Endothelial cell (in vitro differentiated cells): ENCODE data around the gene ARID1B. TPM values are rescaled to one million over a fixed set of nuclear protein-coding genes. Genes with fewer than 3 reads are reported as not detected.

ENCODE experiments used
- DNase-seq: peaks from one replicate; pipeline ENCODE4 v3.0.0; 2021; ENCODE audit warnings: low spot score
- H3K27ac Mint-ChIP-seq: one replicate; pipeline ENCODE4 v1.8.0; 2021; ENCODE audit warnings: mixed read lengths, inconsistent platforms; ENCODE audit not compliant: unreplicated experiment
- H3K27me3 Mint-ChIP-seq: one replicate; pipeline ENCODE4 v1.8.0; 2021; ENCODE audit warnings: mild to moderate bottlenecking, moderate library complexity, mixed read lengths, inconsistent platforms; ENCODE audit not compliant: unreplicated experiment
- H3K36me3 Mint-ChIP-seq: one replicate; pipeline ENCODE4 v1.8.0; 2021; ENCODE audit warnings: mild to moderate bottlenecking, low read depth, mixed read lengths, inconsistent platforms; ENCODE audit not compliant: unreplicated experiment
- H3K4me1 Mint-ChIP-seq: one replicate; pipeline ENCODE4 v1.8.0; 2021; ENCODE audit warnings: mild to moderate bottlenecking, mixed read lengths, inconsistent platforms; ENCODE audit not compliant: unreplicated experiment
- H3K4me3 Mint-ChIP-seq: one replicate; pipeline ENCODE4 v1.8.0; 2021; ENCODE audit warnings: mild to moderate bottlenecking, mixed read lengths, inconsistent platforms; ENCODE audit not compliant: unreplicated experiment
- H3K9me3 Mint-ChIP-seq: one replicate; pipeline ENCODE4 v1.8.0; 2021; ENCODE audit warnings: mixed read lengths, inconsistent platforms; ENCODE audit not compliant: unreplicated experiment
- total RNA-seq: library from RNA; stranded (reverse); fragmentation: NEBNext Ultra II Directional; extraction: Animal tissue kit (Norgen Biotek cat#: 25700); gene quantifications from one replicate; pipeline ENCODE4 v1.2.1, GENCODE V29; 2021; ENCODE audit not compliant: unreplicated experiment
- TF ChIP-seq, protein P1 (sequence below): fragments of 200-600 bp; sonication (generic); IDR thresholded peaks from one replicate; pipeline ENCODE4 v1.5.0; 2021; ENCODE audit warnings: antibody characterized with exemption; ENCODE audit not compliant: unreplicated experiment

The ARID1B gene
- total RNA-seq, 1 donor from 2014 or later = 104 TPM

DNA sequence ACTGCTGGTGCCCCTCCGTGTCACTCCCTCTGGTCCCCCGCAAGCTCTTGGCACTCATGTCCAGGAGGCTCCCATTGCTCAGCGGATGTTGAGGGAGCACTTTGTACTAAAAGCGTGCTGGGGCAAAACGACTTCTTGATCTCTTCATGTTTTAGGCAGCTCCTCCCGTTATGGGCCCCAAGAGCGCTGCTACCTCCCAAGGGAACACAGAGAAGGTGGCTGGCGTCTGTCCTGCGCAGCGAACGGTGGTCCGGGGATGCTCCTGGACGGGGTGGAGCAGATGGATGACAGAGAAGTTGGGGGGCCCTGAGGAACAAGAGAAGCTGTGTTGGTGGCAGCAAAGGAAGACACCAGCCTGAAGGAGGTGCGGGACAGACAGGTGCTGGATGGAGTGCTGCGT is 446.3 kb downstream of the ARID1B start:
- H3K27me3 Mint-ChIP-seq = peaks cover 7% of the 10 kb centered on the region
- TF ChIP-seq, protein P1, sequence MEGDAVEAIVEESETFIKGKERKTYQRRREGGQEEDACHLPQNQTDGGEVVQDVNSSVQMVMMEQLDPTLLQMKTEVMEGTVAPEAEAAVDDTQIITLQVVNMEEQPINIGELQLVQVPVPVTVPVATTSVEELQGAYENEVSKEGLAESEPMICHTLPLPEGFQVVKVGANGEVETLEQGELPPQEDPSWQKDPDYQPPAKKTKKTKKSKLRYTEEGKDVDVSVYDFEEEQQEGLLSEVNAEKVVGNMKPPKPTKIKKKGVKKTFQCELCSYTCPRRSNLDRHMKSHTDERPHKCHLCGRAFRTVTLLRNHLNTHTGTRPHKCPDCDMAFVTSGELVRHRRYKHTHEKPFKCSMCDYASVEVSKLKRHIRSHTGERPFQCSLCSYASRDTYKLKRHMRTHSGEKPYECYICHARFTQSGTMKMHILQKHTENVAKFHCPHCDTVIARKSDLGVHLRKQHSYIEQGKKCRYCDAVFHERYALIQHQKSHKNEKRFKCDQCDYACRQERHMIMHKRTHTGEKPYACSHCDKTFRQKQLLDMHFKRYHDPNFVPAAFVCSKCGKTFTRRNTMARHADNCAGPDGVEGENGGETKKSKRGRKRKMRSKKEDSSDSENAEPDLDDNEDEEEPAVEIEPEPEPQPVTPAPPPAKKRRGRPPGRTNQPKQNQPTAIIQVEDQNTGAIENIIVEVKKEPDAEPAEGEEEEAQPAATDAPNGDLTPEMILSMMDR = no peak
- no peak overlapping the region for H3K27ac Mint-ChIP-seq
- peaks cover 8% of the 10 kb centered on the region for H3K36me3 Mint-ChIP-seq
- no peak for DNase-seq
- peaks cover 3% of the 10 kb centered on the region for H3K4me1 Mint-ChIP-seq
- H3K9me3 Mint-ChIP-seq = no peaks in the 10 kb centered on the region
- no peak overlapping the region for H3K4me3 Mint-ChIP-seq

DNA sequence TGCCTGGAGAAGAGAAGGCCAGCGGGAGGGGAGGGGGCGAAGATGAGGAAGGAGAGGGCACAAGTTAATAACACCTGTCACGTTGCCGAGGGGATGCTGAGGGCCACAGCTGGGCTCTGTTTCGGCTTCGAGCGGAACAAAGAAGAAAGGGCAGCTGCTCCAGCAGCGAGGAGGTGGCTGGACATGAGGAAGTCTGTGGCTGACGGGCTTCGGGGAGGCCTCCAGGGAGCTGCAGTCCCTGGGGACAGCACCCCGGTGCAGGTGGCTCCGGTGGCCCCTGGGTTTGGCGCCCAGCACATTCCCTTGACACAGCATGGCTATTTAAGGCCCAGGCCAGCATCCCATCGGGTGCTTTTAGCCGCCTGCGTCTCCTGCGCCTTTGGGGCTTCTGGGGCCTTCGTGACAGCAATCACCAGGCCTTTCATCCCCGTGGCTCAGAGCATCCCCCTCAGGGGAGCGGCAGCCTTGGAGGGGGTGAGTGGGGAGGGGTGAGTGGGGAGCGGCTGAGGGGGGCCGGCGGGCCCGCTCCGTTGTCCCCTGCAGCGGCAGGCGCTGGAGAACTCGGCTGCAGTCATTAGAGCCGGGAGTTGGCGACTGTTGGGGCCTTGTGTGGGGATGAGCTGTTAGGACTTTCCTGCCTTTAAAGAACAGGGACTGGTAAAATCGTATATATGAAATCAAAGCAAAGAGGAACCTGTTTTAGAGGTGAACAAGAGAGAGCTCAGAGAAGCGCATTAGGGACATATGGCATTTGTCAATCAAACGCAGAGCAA is 447.2 kb downstream of the ARID1B start:
- Mint-ChIP-seq H3K36me3 (peaks cover 8% of the 10 kb centered on the region), H3K27me3 (peaks cover 10% of the 10 kb centered on the region), H3K4me3 (no peak overlapping the region), H3K4me1 (peaks cover 2% of the 10 kb centered on the region), H3K27ac (no peak overlapping the region), H3K9me3 (no peaks in the 10 kb centered on the region)
- DNase-seq = no peak
- TF ChIP-seq, protein P1 = no peak

DNA sequence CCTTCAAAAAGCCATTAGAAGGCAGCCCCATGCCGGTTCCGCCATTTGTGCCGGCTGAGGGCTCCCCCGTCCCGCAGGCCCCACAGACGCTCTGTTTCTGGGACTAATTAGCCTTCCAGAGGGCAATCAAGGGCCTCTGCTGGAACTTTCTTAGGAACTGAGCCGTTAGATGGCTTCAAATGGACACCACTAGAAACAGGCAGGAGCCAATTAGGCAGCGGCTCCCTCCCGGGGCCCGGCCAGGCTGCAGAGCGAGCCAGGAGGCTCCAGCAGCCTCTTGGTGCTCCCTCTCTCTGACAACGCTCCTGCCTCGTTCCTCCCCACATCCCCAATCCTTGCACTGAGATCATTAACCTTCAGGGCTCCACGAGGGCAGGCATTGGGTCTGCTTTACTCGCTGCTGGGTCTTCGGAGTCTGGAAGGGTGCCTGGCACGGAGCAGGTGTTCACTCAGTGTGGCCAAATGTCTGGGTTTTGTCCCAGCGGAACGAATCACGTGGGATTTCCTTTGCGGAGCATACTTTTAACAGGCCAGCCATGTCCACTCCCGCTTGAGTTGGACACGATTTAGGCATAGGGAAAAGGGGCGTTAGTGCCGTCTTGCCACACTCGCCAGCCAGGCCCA is 447.9 kb downstream of the ARID1B start:
- H3K36me3 Mint-ChIP-seq = peaks cover 8% of the 10 kb centered on the region
- TF ChIP-seq, protein P1 = no peak
- H3K9me3 Mint-ChIP-seq = no peaks in the 10 kb centered on the region
- no peak for DNase-seq
- H3K27ac Mint-ChIP-seq = no peak overlapping the region
- H3K4me3 Mint-ChIP-seq = no peak overlapping the region
- H3K27me3 Mint-ChIP-seq = peaks cover 13% of the 10 kb centered on the region
- no peaks in the 10 kb centered on the region for H3K4me1 Mint-ChIP-seq

DNA sequence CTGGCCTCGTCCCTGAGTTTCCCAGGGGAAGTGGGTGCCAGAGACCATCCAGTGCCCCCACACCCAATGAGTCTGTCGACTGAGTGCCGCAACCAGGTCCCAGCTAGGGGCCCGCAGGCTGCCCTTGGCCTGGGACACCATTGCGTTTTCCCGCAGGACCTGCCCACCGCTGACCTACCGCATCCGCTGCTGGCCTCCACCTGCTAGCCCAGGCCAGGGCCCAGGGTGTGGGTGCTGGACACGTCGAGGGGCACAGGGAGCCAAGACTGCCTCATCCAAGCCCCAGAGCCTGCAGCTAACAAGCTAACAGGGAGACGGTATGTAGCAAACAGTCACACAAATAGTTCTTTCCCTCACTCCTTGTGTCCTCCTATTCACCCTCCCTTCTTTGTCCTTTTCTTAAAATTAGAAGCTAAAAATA is 448.4 kb downstream of the ARID1B start:
- no peaks in the 10 kb centered on the region for H3K4me1 Mint-ChIP-seq
- H3K27ac Mint-ChIP-seq = no peak overlapping the region
- no peaks in the 10 kb centered on the region for H3K9me3 Mint-ChIP-seq
- TF ChIP-seq, protein P1 = no peak
- no peak overlapping the region for H3K4me3 Mint-ChIP-seq
- peaks cover 8% of the 10 kb centered on the region for H3K36me3 Mint-ChIP-seq
- H3K27me3 Mint-ChIP-seq = peaks cover 13% of the 10 kb centered on the region
- no peak for DNase-seq

DNA sequence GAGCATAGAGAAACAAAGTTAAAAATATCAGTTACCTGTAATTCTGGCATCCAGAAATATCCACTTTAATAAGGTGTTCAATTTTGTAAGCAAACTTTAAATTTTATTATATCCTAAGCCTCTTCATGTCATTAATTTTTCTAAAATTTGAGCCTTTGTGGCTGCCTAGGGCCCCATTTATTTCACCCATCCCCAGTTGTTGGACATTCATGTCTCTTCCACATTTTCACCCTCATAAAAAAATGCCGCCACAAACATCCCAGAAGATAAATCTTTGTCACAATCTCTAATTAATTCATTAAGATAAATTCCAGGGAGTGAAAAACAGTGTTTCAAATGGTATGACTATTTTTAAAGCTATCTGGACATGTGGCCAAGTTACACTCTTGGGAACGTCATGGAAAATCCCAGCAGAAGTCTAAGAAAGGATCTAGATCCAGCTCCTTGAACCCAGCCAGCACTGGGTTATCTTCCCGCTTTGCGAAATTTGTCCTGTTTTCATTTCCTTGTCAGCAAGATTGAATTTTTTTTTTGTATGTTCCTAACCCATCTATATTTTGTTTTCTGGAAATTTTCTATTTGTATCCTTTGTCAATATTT is 448.9 kb downstream of the ARID1B start:
- Mint-ChIP-seq H3K36me3 (peaks cover 8% of the 10 kb centered on the region), H3K4me1 (no peaks in the 10 kb centered on the region), H3K9me3 (no peaks in the 10 kb centered on the region), H3K4me3 (no peak overlapping the region), H3K27me3 (peaks cover 13% of the 10 kb centered on the region), H3K27ac (no peak overlapping the region)
- TF ChIP-seq, protein P1 = no peak
- no peak for DNase-seq
